ENCODE data around the gene PAK6.

Gene PAK6

GRCh38 chr15:40265875-40266274, 27.0 kb downstream of the PAK6 start:
- TF ChIP-seq POLR2AphosphoS5 (IDR thresholded peaks at IDR 0.05; ENCODE audit: low read depth, low read length) (no peak), SIN3A (IDR thresholded peaks at IDR 0.05; ENCODE audit: borderline replicate concordance, insufficient read depth, low read length) (no peak), TAF1 (IDR thresholded peaks at IDR 0.05; ENCODE audit: borderline replicate concordance, insufficient read depth, low read length) (no peak)
- TF ChIP-seq, protein P1, sequence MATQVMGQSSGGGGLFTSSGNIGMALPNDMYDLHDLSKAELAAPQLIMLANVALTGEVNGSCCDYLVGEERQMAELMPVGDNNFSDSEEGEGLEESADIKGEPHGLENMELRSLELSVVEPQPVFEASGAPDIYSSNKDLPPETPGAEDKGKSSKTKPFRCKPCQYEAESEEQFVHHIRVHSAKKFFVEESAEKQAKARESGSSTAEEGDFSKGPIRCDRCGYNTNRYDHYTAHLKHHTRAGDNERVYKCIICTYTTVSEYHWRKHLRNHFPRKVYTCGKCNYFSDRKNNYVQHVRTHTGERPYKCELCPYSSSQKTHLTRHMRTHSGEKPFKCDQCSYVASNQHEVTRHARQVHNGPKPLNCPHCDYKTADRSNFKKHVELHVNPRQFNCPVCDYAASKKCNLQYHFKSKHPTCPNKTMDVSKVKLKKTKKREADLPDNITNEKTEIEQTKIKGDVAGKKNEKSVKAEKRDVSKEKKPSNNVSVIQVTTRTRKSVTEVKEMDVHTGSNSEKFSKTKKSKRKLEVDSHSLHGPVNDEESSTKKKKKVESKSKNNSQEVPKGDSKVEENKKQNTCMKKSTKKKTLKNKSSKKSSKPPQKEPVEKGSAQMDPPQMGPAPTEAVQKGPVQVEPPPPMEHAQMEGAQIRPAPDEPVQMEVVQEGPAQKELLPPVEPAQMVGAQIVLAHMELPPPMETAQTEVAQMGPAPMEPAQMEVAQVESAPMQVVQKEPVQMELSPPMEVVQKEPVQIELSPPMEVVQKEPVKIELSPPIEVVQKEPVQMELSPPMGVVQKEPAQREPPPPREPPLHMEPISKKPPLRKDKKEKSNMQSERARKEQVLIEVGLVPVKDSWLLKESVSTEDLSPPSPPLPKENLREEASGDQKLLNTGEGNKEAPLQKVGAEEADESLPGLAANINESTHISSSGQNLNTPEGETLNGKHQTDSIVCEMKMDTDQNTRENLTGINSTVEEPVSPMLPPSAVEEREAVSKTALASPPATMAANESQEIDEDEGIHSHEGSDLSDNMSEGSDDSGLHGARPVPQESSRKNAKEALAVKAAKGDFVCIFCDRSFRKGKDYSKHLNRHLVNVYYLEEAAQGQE (IDR thresholded peaks at IDR 0.05; ENCODE audit: insufficient read depth in 1 of 2, low read depth in 2 of 2, low read length in 2 of 2) = no peak

GRCh38 chr15:40266828-40267304, 28.0 kb downstream of the PAK6 start:
- no peak for TF ChIP-seq TAF1 (IDR thresholded peaks at IDR 0.05; ENCODE audit: borderline replicate concordance, insufficient read depth, low read length)
- TF ChIP-seq, protein P1 (IDR thresholded peaks at IDR 0.05; ENCODE audit: insufficient read depth in 1 of 2, low read depth in 2 of 2, low read length in 2 of 2) = peak in 1 of 2 experiments; percentile 23; a peak in 1 of 4 replicates

DNA sequence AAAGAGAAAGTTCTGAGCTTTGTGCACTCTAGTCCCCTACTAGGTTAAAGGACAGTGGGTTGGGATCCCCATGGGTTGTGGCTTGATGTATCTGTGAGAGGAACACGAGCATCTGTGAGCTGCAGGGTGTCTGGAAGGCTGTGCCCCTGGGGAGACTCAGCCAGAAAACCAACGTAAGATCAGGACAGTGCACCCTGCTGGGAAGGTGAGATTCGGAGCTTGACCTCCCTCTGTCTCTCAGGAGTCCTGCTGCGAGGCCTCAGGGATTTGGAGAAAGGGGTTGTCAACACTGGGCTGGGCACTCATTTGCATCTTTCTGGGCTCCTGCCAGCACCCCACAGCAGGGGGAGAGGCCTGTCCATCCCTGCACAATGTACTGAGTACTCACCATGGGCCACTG, 28.8 kb downstream of the PAK6 start:
- TF ChIP-seq TAF1 (IDR thresholded peaks at IDR 0.05; ENCODE audit: borderline replicate concordance, insufficient read depth, low read length) = no peak
- TF ChIP-seq FOXP2 (optimal IDR thresholded peaks at IDR 0.05; ENCODE audit: borderline replicate concordance, extremely low read depth, extremely low read length, insufficient read depth) = no peak
- no peak for TF ChIP-seq SIN3A (IDR thresholded peaks at IDR 0.05; ENCODE audit: borderline replicate concordance, insufficient read depth, low read length)
- TF ChIP-seq, protein P1 (IDR thresholded peaks at IDR 0.05; ENCODE audit: insufficient read depth in 1 of 2, low read depth in 2 of 2, low read length in 2 of 2) = no peak

- TF ChIP-seq TAF1 (IDR thresholded peaks at IDR 0.05; ENCODE audit: borderline replicate concordance, insufficient read depth, low read length) (no peak), POLR2AphosphoS5 (IDR thresholded peaks at IDR 0.05; ENCODE audit: low read depth, low read length) (no peak), SIN3A (IDR thresholded peaks at IDR 0.05; ENCODE audit: borderline replicate concordance, insufficient read depth, low read length) (no peak), FOXP2 (optimal IDR thresholded peaks at IDR 0.05; ENCODE audit: borderline replicate concordance, extremely low read depth, extremely low read length, insufficient read depth) (no peak)
- TF ChIP-seq, protein P1 (IDR thresholded peaks at IDR 0.05; ENCODE audit: insufficient read depth in 1 of 2, low read depth in 2 of 2, low read length in 2 of 2) = no peak
These were observed 30.7 kb downstream of the PAK6 start for GRCh38 chr15:40269604-40270003.

DNA sequence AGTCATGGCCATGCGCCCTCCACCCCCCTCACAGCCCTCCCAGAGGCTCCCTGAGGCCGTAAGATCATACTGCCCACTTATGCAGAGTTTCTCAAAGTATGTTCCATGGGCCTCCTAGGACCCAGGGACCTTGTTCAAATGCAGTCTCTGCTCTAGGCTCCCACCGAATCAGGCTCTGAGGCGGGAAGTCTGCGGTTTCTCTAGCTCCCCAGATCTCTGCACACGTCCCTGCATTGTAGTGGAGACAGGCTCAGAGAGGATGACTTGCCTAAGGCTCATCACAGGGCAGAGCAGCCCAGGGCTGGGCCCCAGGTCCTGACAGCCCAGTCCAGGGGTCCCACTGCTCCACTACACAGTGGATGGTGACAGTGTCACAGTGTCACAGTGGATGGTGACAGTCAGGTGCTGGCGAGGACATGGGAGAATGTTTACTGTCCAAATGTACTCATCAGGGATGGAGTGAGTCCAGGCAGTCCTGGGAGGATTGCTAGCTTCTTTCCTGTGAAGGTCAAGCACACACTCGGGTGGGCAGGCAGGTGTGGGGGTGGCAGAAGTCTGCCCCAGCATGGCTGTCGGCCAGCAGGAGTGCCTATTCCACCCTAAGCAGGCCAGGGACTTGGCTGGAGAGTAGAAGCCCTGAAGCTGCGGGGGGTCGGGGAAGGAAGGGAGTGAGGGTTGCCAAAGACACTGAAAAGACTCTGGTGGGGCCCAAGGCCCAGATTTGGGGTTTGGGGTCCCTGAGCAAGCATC, 31.6 kb downstream of the PAK6 start:
- TF ChIP-seq SIN3A (IDR thresholded peaks at IDR 0.05; ENCODE audit: borderline replicate concordance, insufficient read depth, low read length) (no peak), TAF1 (IDR thresholded peaks at IDR 0.05; ENCODE audit: borderline replicate concordance, insufficient read depth, low read length) (no peak), POLR2AphosphoS5 (IDR thresholded peaks at IDR 0.05; ENCODE audit: low read depth, low read length) (no peak), FOXP2 (optimal IDR thresholded peaks at IDR 0.05; ENCODE audit: borderline replicate concordance, extremely low read depth, extremely low read length, insufficient read depth) (no peak)
- TF ChIP-seq, protein P1 (IDR thresholded peaks at IDR 0.05; ENCODE audit: insufficient read depth in 1 of 2, low read depth in 2 of 2, low read length in 2 of 2) = no peak

Data from PFSK-1 (cell line).